GM12875 (cell line): ENCODE data around the gene SVIL.
"Not testable (repeated sequence)": the region's sequence is repeated elsewhere in the genome, so short reads cannot be mapped to it uniquely, and the experiment has no call there.

Experiments
- H3K4me3 ChIP-seq: one replicate; pipeline ENCODE4 v1.5.1; 2011; ENCODE audit warnings: low read depth, low read length, control low read depth
- CTCF ChIP-seq: IDR thresholded peaks from 2 replicates; pipeline ENCODE4 v1.5.1; 2011; ENCODE audit warnings: low read depth, mild to moderate bottlenecking, control low read depth, inconsistent platforms, low read length, moderate library complexity, borderline replicate concordance; ENCODE audit not compliant: insufficient read depth

Gene SVIL

GRCh38 chr10:29542723-29543122 is 92.0 kb downstream of the SVIL start:
- no peak overlapping the region for H3K4me3 ChIP-seq
- TF ChIP-seq CTCF = no peak

- no peak overlapping the region for H3K4me3 ChIP-seq
- TF ChIP-seq CTCF = no peak
These were observed 93.2 kb downstream of the SVIL start for GRCh38 chr10:29541422-29542210.

- H3K4me3 ChIP-seq = no peak overlapping the region
- no peak for TF ChIP-seq CTCF
These were observed 94.8 kb downstream of the SVIL start for GRCh38 chr10:29540016-29540415.

GRCh38 chr10:29539412-29539811 is 95.4 kb downstream of the SVIL start:
- no peak for TF ChIP-seq CTCF

GRCh38 chr10:29537799-29538198 is 97.0 kb downstream of the SVIL start:
- no peak overlapping the region for H3K4me3 ChIP-seq
- no peak for TF ChIP-seq CTCF

More at GRCh38 chr10:29539412-29539811, 95.4 kb downstream of the SVIL start:
- no peak overlapping the region for H3K4me3 ChIP-seq

- H3K4me3 ChIP-seq = not testable (repeated sequence)
These were observed 98.1 kb downstream of the SVIL start for GRCh38 chr10:29536691-29537090.

- no peak overlapping the region for H3K4me3 ChIP-seq
- no peak for TF ChIP-seq CTCF
These were observed 98.9 kb downstream of the SVIL start for GRCh38 chr10:29535778-29536453.
